Measurements from ENCODE around the gene MIDN.

The MIDN gene

DNA sequence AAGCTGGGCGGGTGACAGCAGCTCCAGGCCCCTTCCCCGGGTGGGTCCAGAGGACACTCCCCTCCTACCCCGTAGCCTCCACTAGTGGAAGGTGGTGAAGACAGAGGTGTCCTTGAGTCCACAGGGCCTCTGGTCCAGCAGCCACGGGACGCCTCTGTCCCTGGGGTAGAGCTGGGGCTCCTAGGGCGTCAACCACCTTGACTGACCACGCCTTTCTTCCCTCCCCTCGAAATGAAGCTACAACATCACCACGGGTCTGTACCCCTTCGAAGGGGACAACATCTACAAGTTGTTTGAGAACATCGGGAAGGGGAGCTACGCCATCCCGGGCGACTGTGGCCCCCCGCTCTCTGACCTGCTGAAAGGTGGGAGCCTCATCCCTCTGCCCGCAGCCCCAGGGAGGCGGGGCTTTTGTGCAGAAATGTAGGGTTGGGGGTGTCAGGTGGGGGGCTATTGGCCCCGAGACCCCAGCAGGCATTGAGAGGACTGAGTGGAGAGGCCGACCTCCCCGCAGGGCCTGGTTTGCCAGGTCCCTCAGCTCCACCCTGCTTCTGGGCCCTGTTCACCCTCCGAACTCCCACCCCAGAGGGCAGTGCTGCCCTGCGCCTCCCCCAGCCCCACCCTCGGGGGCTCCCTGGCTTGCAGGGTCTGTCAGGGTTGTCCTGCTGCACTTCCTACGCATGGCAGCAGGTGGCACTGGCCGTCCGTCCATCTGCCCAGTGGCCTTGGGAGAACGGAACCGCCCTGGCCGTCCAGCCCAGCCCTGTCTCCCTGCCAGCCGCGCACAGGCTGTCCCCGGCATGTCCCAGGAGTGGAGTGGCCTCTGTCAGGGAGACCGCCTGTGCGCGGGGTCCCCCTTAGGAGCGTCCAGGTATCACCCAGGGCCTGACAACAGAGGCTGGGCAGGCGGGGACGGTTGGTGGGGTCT lies 27.1 kb upstream of the MIDN start:
- FAIRE-seq, result no peak

DNA sequence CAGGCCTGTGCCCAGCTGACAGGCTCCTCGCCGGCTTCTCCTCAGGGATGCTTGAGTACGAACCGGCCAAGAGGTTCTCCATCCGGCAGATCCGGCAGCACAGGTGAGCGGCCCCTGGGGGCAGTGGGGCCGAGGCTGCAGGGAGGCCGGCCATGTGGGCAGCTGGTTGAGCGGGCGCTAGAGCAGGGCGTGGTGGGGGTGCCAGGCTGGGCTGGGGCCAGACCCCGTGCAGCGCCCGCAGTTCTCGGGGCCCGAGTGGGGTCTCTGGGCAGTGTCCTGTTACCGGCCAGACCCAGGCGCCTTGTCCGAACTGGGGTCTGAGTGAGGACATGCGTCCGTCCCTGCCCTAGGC lies 26.5 kb upstream of the MIDN start:
- no peak for FAIRE-seq

DNA sequence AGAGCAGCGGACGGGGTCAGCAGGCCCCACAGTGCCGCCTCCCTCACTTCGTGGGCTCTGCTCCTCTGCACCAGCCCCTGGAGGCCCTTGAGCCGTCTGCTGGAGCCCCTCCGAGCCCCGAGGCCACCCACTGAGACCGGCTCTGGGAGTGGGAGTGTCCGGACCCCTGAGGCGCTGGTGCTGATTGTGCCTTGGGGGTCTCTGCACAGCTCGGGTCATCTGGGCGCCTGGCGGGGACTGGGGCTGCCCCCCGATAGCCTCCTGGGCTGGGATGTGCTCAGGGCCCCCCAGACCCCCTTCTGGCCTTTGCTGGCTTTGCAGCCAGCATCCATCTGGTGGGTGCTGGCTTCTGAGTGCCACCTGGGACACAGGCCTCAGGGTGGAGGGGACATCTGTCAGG lies 26.0 kb upstream of the MIDN start:
- no peak for FAIRE-seq

DNA sequence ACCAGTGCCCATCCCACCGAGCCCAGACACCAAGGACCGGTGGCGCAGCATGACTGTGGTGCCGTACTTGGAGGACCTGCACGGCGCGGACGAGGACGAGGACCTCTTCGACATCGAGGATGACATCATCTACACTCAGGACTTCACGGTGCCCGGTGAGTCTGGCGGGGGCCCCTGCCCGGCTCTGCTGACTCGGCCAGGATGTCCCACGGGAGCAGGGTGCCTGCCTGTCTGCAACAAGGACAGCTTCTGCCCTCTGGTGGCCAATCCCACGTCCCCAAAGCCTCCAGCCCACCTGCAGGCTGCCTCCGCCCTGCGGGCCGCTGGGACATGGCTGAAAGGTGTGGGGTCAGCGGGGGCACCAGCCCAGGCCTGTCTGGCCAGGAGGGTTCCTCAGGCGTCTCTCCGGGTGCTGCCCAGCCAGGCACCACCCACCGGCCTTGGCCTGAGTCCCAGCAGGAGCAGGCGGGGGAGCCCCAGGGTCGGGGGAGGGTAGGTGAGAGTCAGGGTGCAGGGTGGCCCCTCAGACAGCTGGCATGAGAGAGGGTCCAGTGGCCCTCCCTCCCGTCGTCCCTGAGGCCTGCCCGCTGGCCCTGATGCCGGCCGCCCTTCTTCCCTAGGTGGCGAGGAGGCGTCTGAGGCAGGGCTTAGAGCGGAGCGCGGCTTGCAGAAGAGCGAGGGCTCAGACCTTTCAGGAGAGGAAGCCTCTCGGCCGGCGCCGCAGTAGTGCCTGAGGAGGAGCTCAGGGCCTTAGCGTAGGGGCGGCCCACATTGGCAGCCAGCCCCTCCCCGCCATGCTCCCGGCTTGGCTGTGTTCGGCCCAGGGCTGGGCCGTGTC lies 25.1 kb upstream of the MIDN start:
- no peak for FAIRE-seq

DNA sequence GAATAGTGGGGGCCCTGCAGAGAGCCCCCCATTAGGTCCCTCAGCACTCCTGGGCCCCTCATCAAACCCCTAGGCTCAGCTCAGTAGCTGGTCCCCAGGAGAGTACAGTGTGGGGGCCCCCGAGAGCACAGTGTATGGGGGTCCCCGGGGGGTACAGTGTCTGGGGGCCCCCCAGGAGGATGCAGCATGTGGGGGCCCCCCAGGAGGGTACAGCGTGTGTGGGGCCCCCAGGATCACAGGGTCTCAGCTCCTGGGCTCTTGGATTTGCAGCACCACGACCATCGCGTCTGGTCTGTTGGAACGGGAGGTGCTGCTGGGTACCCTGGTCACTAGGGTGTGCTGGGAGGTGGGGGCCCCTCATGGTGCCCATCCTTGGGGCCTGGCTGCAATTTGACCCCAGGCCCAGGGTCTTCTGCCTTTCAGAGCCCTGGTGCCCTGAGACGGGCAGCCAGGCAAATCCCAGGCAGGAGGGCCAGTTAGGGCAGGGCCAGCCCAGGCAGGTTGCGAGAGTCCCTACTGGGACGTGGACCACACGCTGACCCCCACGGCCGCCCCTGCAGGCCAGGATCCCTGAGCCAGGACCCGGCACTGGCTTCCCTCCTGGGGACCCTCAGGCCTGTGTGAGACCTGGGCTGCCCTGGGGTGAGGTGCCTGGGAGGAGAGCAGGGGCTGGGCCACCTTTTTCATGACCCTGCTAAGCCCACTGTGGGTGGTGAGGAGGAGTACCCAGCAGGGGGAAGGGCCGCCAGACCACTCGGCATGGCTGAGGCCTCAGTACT lies 24.1 kb upstream of the MIDN start:
- FAIRE-seq, result no peak

DNA sequence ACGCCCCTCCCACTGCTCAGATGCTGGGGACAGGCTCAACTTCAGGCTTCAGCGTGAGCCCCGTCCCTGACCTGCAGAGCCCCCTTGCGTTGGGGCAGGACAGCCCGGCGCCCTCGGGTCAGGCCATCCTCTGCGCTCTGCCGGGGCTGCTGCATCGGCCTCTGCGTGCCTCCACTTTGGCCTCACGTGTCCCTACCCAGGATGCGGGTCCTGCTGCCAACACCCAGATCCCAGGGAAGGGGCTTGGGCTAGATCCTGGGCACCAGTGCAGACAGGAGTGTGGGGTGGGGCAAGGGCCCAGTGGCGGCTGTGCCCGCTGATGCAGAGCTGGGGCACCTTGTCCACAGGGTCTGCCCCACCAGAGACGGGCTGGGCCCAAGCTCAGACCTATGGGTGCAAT lies 23.5 kb upstream of the MIDN start:
- no peak for FAIRE-seq

DNA sequence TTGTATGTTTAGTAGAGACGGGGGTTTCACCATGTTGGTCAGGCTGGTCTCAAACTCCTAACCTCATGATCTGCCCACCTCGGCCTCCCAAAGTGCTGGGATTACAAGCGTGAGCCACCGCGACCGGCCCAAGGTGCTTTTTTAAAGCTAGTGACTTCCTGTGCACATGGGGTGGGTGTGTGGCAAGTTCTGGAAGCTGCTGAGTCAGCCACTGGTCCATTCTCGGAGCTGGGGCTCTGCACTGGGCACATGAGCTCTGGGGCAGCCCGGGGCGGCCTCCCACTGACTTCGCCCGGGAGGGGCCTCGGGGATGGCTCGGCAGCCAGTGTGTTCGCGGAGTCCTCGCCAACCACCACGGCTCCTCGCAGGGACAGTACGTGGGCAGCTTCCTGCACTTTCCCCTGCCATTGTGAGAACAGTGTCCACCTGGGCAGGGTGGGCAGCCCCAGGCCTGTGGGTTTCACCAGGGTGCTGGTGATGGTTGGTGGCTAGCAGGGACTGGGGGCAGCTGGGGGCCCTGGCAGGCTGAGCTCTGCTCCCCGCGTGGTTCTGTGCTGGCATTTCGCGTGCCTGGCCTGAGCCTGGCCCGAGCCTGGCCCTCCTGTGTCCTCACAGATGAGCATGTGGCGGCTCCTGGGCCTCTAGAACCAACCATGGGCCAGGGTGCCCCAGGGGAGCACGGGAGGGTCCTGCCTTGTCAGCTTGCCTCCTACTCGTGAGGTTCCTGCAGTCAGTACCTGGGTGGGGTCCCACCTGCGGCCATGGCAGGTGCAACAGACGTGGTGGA lies 22.8 kb upstream of the MIDN start:
- FAIRE-seq, result no peak

DNA sequence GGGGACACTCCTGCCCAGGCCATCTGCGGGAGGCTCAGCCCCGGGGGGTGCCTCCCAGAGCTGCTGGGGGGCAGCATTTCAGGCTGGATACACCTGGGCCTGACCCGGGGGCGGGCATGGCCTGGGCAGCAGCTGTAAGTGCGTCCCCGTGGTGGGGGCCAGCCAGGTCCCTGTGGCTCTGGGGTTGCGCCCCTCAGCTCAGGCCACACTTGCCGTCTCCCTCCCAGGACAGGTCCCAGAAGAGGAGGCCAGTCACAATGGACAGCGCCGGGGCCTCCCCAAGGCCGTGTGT lies 22.2 kb upstream of the MIDN start:
- FAIRE-seq, result no peak

DNA sequence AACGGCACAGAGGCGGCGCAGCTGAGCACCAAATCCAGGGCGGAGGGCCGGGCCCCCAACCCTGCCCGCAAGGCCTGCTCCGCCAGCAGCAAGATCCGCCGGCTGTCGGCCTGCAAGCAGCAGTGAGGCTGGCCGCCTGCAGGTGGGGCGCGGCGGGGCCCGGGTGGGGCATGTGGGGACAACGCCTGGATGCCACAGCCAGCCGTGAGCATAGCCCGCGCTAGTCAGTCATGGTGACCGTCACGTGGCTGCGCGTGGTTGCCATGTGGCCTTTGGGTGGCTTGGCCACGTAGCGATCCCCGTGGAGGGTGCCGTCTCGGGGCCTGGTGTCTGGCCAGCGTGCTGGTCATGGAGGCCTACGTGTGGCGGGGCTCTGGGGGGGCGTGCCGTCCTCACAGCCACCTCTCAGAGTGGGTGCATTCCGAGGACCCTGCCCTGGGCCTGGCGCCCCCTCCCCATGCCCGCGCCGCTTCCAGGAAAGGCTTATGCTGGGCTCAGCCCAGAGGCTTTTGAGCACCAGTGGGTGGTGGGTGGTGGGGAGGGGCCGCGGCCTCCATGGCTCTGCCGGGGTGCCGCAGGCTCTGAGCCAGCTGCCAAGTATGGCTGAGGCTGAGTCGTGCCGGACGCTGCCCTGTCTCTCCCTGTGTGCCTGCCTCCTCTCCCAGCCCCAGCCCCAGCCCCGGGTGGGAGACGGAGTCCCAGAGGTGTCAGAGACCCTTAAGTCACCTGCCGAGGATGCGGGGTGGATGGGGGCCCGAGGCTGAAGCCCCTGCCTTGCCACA lies 21.7 kb upstream of the MIDN start:
- FAIRE-seq, result no peak

DNA sequence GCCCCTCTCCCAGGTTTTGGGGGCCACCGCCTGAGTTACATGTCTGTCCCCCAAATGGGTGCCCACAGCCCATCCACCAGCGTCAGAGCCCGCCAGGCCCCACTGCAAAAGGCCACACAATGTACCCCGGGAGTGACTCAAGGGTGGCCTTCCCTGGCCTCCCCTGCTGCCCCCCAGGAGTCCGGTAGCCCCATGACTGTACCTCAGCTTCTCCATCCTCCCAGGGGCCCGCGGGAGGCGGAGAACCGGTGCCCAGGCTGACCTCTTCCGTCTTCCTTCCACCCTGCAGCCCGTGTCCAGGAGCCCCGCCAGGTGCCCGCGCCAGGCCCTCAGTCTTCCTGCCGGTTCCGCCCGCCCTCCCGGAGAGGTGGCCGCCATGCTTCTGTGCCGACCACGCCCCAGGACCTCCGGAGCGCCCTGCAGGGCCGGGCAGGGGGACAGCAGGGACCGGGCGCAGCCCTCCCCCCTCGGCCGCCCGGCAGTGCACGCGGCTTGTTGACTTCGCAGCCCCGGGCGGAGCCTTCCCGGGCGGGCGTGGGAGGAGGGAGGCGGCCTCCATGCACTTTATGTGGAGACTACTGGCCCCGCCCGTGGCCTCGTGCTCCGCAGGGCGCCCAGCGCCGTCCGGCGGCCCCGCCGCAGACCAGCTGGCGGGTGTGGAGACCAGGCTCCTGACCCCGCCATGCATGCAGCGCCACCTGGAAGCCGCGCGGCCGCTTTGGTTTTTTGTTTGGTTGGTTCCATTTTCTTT lies 20.9 kb upstream of the MIDN start:
- no peak for FAIRE-seq

DNA sequence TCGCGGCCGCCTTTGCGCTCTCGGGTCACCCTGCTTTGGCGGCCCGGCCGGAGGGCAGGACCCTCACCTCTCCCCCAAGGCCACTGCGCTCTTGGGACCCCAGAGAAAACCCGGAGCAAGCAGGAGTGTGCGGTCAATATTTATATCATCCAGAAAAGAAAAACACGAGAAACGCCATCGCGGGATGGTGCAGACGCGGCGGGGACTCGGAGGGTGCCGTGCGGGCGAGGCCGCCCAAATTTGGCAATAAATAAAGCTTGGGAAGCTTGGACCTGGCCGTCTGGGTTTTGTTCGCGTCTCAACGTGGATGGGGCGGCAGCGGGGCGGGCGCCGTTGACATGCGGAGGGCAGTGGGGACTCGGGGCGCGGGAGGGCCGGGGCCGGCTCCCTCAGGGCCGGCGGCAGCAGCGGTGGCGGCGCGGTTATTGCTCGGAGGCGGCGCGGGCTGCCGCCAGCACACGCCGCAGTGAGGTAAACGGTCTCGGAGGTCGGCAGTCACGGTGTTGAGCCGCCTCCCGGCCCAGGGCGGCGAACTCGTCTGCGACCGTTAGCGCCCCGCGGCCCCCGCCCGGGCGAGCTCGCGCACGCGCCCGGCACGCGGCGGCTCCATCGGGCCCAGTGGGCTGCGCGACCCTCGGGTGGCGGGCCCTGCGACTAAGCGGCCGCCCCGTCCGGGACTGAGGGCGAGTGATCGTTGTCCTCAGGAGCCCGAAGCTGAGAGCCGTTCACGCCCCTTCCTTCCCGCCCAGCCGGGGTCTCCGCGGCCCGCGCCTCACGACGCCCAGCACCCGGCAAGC lies 20.0 kb upstream of the MIDN start:
- FAIRE-seq, result no peak

DNA sequence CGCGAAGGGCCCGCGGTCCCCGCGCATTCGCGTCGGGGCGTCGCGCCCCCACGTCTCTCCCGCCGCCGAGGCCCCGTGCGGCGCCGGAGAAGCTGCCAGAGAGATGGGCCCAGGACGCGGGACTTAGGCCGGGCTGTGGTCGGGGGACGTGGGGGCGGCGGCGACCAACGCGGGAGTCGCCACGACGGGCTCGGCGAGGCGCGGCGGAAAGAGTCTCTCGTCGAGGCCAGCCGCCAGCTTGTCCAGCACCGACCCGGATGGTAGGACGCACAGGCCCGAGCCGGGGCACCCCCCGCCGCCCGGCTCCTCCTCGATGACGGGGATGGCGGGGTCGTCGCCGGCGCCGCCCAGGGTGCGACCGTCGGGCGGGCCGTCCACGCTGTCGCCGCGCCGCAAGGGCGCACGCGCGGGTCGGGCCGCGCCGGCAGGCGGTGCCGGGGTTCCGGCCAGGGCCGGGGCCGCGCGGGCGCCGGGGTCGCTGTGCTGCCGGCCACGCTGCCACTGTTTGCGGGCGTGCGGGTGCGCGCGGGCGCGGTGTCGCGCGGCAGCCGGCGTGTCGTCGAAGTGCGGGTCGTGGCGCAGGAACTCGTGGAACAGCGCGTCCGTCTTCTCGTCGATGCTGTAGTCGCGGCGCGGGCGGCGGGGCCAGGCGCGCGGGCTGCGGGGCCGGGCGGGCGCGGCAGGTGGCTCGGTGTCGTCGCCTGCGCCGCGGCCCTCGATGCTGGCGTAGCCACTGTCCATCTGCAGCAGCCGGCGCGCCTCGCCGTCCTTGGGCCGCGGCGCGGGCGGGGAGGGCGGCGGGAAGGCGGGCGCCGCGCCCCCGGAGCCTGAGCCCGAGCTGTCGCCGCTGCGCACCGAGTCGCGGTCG lies 19.1 kb upstream of the MIDN start:
- no peak for FAIRE-seq

DNA sequence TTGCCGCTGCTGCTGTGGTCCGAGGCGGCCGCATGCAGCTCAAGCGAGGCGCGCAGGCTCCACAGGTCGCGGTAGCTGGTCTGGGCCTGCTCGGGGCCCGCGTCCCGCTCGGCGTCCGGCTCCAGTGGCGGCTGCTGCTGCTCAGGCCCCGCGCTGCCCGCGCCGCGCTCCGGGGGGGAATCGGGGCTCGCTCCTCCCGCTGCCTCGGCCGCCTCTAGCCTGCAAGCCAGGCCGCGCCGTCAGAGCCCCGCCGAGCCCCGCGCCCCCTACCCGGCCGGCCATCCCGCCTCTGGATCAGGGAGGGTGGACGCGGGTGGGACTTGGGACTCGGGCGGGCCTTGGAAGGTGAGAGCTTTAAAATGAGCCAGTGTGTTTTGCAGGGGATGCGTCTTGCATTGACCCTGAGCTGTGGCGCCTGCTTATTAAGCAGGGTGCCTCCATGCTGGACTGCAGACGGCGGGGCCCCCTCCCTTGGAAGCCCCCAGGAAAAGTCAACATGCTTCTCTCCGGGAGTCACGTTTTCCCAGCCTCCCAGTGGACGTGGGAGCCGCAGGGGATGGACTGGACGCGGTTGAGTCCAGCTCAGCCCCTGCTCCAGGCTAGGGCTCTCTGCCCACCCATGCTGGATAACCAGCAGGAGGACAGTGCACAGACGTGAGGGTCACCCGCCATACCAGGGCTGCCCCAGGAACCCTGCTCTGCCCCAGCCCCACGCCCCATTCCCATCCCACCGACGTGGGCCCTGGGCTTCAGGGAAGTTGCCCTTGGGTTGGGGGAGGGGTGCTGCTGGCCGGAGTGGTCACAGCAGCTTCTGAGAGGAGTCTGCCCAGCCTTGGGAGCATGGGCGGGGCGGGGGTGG lies 18.2 kb upstream of the MIDN start:
- no peak for FAIRE-seq

DNA sequence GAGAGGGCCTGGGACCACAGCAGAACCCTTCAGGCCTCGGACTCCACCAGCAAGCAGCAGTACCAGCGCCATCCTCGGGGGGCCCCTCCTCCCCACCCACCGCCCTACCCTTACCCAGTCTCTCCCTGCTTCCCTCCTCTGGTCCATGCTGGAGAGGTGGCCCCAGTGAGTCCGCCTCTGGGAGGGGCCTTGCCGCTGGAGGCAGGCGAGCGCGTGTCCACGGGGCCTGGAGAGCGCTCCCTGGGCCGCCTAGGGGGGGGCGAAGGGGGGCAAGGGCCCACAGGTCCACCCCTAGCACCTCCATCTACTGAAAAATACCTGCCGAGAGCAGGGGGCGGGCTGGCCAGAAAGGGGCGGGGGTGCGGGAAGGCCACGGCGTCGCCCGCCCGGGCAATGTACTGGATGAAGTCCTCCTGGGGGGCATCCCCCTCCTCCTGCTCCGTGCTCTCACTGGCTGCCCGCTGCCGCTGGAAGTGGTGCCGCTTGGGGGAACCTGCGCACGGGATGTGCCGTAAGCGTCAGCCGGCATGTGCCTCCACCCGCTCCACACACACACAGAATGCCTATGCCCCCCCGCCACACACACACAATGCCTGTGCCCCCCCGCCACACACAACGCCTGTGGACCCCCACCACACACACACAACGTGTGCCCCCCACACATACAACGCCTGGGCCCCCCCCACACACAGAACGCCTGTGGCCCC lies 17.4 kb upstream of the MIDN start:
- no peak for FAIRE-seq

DNA sequence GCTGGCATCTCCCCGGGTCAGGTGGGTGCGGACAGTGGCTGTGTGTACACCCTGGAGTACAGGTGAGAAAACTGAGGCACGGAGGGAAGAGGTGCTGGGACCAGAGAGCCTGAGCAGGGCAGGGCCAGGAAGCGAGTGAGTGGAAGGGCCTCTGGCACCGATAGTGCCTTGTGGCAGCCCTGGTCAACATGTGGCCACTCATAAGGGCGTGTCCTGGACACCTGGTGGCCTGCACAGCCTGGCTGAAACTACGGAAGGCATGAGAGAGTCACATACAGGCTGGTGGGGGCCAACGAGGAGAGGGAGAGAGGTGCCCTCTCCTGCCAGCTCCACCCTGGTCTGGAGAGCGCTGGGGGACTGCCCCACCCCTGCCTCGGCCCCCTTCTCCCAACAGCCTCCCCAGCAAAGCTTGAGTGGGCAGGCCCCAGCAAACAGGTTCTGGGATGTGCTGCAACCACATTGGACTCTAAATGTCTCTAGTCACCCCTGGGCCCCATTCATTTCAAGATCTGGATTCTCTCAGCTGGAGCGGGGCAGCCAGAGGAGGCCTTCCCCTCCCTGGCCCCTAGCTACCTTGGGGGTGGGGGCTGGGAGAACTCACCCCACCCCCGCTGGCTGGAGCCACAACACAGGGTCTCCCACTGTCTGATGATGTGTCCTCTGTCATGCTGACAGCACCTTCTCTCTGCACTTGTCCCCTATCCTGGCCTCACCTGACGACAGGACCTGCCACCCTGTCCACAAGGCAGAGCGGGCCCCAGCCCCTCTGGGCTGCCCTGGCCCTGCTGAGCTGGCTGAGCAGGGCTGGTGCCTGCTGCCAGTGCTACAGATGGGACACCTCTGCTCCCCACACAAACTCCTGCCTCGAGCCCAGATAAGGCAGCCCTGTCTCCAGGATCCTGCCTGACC lies 16.4 kb upstream of the MIDN start:
- no peak for FAIRE-seq

DNA sequence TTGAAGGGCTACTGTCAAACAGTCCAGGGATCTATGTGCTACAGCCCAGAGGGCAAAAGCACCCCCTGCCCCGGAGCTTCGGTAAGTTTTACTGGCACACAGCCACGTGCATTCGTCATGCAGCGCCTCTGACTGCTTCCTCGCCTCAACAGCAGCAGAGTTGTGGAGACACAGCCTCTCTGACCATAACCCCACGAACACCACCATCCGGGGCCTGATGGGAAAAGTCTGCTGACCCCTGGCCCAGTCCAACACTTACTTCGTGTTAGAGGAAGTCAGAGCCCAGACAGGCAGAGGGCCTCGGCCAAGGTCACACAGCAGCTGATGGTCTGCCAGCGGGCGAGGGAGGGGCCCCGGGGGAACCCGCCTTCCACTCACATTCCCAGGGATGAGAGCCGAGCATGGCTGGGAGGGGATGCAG lies 15.7 kb upstream of the MIDN start:
- FAIRE-seq, result no peak
